Stimulated activated CD4-positive, alpha-beta T cell treated with anti-CD3 and anti-CD28 coated beads, Interleukin-4, amount 100 ng/mL, for 48 hours (primary cell): ENCODE data around the gene HMGN4.
"Not testable (repeated sequence)": the region's sequence is repeated elsewhere in the genome, so short reads cannot be mapped to it uniquely, and the experiment has no call there.

ENCODE experiments used
- DNase-seq, 2 donors: peaks; one replicate each; pipeline ENCODE4 v3.0.0-alpha.2; 2020; ENCODE audit warnings: low read depth in 2 of 2

Gene HMGN4

DNA sequence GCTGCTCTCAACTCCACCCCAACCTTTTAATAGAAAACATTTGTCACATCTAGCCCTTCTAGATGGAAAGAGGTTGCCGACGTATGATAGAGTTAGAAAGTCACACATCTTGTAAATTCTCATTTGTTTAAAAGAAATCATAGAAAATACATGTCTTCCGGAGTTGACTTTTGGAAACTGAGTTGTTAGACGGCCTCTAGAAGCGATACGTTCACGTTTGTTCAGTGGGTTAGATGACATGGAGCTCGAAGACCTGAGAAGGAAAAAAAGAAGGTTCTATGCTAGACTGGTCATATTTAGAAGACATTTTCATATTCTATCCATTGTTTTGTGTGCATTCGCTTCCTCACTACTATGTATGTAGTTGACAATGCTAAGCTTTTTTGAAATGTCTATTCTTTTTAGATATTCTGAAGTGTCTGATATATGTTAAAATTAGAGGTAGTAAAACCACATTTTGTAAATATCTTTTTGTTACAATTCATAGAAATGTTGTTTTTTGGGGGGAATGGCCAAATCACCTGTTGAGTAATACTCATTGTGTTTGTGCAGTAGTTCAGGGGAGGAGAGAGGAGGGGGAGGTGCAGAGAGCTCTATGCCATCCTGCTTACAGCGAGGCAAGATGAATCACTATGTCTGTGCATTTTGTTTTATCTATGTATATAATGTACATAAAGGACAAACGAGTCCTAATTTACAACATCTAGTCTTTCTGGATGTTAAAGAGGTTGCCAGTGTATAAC, 15.5 kb upstream of the HMGN4 start:
- DNase-seq: not testable (repeated sequence)

DNA sequence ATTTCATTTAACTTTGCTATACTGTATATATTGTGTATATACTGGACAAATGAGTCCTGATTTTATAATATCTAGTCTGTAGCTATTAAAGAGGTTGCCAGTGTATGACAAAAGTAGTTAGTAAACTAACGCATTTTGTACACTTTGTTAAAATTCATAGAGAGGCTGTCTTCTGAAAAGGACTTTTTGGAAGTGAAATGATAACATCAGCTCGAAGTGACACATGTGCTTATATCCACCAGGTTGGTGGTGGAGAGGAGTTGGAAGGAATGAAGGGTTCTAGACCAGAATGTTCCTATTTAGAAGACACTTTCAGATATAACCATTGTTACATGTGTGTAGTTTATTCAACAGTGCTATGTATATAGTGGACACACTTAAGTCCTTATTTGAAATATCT, 13.9 kb upstream of the HMGN4 start:
- not testable (repeated sequence) for DNase-seq

DNA sequence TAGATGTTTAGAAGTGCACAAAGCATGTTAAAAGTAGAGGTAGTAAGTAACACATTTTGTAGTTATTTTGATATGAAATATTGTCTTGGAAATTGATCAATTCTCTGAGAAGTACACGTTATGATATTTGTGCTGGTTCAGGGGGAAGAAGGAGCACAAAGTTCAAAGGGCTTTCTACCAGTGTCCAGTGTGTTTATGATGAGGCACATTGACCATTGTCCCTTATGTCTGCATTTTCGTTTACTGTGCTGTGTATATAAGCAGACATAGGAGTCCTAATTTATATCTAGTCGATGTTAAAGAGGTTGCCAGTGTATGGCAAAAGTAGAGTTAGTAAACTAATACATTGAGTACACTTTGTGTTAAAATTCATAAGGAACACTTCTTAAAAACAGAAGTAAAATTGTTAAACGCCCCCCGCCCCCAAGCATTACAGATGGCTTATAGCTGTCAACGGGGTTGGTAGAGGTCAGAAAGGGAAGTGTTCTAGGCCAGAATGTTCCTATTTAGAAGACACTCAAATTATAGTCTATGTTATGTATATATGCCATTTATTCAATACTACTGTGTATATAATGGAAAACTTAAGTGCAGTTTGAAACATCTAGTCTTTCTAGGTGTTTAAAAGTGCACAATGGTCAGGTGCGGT, 13.3 kb upstream of the HMGN4 start:
- DNase-seq: no peak

DNA sequence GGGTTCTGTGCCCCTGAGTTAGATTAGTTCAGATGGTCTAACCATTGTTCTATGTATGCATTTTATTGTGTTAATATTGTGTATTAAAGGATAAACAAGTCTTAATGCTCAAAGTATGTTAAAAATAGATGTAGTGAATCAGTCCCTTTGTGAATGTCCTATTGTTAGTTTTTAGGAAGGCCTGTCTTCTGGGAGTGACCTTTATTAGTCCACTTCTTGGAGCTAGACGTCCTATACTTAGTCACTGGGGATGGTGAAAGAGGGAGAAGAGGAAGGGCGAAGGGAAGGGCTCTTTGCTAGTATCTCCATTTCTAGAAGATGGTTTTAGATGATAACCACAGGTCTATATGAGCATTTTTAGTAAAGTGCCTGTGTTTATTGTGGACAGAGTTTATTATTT, 12.3 kb upstream of the HMGN4 start:
- DNase-seq: no peak

DNA sequence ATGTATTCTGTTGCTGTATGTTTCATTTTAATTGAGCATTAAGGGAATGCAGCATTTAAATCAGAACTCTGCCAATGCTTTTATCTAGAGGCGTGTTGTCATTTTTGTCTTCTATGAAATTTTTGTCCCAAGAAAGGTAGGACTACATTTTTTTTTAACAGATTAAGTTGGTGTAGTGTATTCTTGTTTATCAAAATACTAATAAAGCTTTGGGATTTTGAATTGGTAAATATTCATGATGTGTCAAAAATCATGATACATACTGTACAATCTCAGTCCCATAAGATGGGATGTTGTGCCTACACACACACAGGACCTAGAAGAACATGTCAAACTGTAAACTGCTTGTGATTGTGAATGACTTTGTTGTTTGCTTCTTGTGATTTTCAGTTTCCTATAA, 11.2 kb upstream of the HMGN4 start:
- no peak for DNase-seq

DNA sequence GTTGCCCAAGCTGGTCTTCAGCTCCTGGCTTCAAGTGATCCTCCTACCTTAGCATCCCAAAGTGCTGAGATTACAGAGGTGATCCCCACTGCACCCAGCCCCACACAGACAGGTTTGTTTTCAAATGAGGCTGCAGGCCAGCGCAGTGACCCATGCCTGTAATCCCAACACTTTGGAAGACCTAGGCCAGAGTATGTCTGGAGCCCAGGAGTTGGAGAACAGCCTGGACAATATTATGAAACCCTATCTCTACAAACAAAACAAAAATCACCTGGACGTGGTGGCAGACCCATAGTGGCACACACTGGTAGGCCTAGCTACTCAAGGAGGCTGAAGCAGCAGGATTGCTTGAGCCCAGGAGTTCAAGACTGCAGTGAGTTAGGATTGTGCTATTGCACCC, 8.0 kb upstream of the HMGN4 start:
- DNase-seq: no peak

DNA sequence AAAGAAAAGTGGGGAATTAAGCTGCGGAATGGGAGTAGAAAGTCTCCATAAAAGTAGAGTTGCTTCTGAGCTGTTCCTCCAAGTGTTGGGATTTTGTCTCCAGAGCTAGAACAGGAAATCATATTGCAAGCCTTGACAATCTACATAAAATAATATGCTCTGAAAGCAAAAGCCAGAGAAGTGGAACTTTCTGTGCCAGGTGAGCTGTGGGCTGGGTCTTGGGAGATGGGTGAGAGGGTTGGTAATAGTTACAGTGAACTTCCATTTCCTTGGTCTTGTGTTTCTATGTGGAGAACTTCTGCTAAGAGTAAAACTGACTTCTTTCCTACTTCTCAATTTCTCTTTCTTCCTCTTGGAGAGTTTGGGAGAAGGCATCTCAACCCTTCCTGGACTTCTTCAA, 6.3 kb upstream of the HMGN4 start:
- DNase-seq: no peak

DNA sequence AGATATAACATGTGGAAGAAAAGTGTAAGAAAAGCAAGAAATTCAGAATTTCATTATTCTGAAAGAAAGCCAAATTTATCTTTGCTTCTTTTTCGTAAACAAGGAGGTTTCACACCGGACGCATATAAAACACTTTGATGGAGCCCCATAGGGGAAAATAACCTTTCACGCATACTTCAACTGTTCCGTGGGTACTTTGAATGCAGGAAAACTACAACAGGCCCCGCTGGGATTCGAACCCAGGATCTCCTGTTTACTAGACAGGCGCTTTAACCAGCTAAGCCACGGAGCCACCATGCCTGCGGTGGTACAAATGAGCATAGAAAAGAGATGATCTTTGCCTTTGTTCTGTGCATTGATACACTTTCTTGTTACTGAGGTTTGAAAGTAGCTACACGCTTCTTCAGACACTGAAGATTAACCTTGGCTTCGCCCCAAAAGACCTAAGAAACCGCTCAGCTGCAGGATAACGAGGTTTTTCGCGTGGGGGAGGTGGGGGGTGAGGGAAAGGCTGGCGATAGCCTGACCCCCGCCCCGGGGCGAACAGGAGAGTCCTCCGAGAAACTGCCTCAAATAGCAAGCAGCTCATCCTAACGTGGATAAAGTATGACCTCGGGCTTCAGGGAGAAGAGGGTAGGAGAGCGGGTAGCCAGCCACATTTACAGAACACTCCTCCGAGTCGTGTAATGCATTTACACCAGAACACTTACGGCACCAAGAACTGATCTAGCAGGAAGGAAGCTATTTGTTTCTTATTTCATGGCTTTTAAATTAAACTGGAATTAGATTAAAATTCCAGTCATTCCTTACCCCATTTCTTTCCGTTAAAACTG, 5.3 kb upstream of the HMGN4 start:
- DNase-seq: peak; percentile 81 to 95

DNA sequence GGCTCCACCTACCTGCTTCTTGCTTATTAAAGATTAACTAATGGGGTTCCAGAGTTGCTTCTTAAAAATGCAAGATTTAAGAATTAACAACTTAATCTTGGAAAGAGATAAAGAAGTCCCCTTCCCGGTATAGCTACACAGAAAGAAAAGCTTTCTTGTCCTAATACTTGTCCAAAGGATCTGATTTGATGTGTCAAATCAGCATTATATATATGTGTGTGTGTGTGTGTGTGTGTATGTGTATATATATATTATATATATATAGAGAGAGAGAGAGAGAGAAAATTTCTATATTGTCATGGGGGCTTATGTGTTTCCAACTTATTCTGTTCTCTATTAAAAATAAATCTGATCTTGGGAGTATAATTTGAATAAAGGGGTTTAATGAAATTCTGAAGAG, 4.6 kb upstream of the HMGN4 start:
- no peak for DNase-seq

DNA sequence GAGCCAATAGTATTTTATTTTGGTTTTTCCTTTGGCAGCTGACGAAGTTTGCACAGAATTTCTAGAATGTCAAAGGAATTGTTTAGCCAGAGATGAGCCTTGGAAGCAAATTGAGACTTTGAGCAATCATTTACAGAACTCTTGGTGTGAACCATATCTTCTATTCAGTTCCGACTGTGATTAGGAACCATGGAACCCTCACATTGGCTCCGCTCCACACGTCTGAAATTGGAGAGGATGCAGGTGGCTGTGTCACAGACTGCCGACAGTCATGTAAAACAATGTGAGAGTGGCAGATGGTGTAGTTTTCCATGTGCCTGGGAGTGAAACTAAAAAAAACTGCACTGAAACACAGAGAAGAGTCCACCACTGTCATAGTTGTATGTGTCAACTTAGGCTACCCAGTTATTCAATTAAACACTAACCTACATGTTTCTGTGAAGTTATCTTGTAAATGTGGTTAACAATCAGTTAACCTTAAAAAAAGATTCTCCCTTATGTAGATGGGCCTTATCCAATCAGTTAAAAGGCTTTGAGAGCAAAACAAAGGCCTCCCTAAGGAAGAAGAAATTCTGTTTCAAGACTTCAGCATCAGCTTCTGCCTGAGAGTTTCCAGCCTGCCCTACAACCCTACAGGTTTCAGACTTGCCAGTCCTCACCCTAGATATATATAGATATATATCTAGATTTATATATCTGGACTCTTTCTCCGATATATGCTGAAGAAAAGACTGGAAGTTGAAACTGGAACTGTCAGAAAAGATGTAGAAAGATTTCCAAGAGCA, 3.3 kb upstream of the HMGN4 start:
- DNase-seq: no peak

DNA sequence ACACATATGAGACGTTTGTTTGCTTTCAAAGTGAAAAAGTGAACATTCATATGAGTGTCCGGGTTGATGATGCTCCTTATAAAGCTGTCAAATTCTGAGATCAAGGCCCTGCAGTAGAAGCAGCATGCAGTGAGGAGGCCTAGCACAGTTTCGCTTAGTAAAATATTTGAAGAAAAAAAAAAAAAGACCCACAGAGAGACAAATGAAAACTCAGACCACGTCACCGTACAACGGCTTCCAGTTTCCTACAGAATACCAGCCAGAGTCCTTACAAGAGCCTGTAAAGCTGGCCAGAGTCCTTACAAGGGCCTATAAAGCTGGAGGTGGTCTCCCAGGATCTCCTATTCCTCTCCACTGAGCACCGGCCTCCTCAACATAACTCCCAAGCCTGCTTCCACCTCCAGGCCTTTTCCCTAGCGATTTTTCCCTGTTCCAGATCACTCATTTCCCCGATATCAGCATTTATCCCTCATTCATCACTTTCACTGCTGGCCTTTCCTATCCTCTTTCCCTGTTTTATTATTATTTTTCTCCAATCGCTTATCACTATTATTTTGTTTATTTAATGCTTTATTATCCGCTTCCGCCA, 1.5 kb upstream of the HMGN4 start:
- DNase-seq: peak in 1 of 2 donors; percentile 38

DNA sequence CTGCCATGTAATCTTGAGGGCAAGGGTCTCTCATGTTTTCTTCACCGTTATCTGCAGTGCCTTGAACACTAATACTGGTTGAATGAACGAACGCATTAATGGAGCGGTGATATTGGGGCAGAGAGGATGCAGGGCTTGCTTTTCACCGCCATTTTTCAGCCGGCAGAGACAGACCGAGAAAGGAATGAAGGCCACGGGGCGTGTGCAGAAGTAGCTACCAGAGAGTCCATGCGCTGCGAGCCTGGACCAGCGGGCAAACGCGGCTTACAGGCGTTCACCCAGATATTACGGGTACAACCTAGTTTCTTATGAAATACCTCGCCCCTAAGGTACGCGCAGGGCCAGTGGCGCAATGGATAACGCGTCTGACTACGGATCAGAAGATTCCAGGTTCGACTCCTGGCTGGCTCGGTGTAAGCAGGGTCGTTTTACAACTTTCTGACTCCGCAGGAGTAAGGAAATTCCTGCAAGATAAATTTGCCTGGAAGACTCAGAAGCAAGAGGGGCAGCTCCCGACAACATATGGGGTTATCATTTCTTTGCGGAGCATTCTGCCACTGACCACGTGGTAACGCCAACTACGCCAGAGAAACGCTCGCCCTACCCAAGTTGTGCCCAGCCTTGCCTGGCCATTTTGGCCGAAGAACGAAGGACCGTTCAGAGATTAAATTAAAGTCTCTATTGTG, 863 bp upstream of the HMGN4 start:
- peak; percentile 82 to 88 for DNase-seq

DNA sequence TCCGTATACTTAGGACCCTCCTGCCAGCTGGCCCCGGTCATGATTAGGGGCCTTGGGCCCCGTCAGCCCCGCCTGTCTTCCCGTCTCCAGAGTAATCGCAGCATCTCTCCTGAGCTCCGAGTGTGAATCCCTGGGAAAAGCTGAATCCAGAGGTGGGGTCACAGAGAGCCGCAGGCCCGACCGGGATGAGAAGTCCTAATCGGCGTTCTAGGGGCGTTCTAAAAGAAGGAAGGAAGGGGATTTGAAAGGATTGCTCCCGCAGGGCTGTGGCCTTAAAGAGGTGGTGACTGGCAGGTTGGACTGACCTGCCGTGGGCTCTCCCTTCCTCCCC, 371 bp downstream of the HMGN4 start:
- no peak for DNase-seq

DNA sequence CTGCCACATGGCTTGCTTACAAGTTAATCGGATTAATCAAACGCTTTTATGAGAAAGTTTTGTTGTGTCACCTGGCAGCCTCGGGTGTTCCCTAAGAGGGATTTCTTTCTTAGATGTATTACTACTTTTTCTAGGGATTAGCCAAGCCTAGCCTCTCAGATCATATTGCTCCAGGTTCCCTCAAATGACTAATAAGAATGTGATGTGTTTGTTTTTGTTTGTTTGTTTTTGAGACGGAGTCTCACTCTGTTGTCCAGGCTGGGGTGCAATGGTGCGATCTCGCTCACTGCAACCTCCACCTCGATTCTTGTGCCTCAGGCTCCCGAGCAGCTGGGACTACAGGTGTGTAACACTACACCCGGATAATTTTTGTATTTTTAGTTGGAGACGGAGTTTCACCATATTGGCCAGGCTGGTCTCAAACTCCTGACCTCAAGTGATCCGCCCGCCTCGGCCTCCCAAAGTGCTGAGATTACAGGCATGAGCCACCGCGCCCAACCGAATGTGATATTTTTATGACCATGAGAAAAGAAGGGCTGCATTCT, 977 bp downstream of the HMGN4 start:
- no peak for DNase-seq

DNA sequence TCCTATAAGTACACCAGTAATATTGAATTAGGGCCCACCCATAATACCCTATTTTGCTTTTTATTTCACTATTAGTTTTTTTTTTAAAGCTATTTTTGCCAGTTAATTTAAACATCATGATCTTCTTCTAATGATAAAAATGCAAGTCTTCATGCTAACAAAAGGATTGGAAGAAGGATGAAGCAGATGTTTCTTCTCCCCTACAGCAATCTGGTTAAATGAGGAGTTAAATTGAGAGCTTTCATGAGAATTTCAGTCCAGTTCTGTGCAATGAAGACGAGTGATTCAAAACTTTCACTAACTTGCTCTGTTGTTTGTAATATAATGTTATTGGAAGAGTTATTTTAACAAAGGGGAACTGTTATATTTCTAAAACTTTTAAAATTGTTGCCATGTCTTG, 3.4 kb downstream of the HMGN4 start:
- no peak for DNase-seq

DNA sequence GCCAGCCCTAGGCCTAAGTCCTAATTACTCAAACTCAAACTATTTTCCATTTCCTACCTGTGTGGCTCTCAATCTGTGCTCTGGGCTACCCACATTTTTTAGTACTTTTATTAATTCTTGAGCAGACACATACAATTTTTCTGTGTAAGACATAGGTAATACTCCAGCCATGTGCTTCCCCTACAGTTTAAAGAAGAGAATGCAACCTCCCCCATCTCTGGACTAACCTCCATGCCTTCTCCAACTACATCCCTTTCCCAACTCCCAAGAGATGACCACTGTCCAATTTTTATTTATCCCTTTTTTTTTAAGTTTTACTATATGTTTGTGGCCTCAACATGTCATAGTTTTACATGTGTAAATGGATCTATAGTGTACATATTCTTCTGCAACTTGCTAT, 5.8 kb downstream of the HMGN4 start:
- no peak for DNase-seq

DNA sequence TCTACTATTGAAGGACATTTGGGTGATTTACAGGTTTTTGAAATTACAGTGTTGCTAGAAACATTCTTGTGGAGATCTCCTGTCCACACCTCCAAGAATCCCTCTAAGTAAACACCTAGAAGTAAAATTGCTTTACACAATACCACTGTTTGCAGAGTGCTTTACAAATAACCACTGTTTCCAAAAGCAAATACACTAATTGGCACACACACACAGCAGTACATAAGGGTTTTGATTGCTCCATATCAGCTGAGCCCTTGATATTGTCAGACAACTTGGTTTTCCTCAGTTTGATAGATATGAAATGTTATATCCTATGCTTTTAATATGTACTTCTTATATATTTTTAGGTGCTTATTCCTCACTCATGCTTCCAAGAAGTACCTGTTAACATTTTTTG, 6.3 kb downstream of the HMGN4 start:
- DNase-seq: no peak

DNA sequence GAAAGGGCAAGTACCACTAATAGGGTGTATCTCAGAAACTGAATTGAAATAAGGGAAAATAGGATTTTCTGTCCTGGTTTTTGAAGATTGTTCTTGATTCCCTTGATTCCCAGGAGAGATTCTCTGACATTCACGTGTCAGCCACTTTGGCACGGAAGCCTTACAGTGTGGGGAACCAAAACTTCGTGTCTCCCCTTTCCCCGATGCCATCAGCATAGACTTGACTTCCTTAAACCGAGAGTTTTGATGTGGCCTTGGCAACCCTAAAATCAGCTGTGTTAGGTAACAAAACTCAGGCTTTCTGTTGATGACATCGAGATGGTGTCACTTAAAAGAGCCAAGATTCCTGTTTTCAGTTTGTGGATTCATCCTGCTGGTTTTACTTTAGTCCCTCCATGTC, 7.5 kb downstream of the HMGN4 start:
- no peak for DNase-seq

DNA sequence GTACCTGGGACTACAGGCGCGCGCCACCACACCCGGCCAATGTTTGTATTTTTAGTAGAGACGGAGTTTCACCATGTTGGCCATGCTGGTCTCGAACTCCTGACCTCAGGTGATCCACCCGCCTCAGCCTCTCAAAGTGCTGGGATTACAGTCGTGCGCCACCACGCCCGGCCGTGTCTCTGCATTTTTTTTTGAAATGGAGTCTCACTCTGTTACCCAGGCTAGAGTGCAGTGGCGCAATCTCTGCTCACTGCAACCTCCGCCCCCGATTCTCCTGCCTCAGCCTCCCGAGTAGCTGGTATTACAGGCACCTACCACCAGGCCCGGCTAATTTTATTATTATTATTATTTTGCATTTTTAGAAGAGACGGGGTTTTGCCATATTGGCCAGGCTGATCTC, 9.2 kb downstream of the HMGN4 start:
- not testable (repeated sequence) for DNase-seq

DNA sequence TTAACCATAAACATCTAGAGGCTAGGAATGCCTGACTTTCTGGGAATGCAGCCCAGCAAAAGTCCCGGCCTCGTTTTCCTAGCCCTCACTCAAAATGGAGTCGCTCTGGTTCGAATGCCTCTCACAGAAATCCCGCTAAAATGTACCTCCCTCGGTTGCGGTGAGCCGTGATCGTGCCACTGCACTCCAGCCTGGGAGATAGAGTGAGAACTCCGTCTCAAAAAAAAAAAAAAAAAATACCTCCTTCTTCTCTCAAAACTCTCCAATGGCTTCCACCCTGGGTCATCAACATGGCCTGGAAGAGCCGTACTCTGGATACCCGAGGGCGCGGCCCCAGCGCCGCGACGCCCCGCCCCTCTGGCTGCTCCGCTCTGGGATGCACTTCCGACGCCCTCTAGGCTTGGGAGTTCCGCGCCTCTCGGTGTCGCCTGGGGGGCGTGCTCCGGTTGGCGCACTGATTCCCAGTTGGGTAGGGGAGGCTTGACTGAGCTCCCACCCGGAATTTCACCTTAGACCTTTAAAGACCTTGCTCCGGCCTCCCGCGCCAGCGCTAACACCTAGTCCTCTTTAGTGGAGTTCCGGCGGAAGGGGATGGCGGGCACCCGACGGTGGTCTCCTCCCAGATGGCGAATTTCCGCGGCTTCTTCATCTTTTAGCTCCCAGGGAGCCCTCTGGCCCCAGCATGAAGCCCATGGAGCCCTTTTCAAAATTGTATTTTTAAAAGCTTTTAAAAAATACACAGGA, 12.3 kb downstream of the HMGN4 start:
- no peak for DNase-seq
